GM18867 (cell line): Measurements from ENCODE around the gene EXOC3L2.

Source experiments
- ATAC-seq: cut with Tn5 transposase; IDR thresholded peaks from one replicate; pipeline ENCODE4 v1.9.1; 2021; ENCODE audit warnings: mild to moderate bottlenecking, moderate library complexity; ENCODE audit not compliant: unreplicated experiment

Gene EXOC3L2

GRCh38 chr19:45223879-45224278 lies 21.3 kb downstream of the EXOC3L2 start:
- no peak for ATAC-seq

DNA sequence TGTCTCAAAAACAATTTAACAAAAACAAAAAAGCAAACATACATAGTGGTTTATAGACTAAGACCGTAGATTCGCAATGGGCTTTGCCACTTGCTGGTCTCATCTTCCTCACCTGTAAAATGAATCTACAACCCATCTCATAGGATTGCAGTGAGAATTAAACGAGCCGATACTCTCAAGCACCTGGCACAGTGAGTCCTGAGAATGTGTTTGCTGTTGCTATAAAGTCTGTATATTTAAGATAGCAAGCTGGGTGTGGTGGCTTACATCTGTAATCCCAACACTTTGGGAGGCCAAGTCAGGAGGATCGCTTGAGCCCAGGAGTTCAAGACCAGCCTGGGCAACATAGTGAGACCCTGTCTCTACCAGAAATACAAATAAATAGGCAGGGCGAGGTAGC lies 22.5 kb downstream of the EXOC3L2 start:
- ATAC-seq: no peak

DNA sequence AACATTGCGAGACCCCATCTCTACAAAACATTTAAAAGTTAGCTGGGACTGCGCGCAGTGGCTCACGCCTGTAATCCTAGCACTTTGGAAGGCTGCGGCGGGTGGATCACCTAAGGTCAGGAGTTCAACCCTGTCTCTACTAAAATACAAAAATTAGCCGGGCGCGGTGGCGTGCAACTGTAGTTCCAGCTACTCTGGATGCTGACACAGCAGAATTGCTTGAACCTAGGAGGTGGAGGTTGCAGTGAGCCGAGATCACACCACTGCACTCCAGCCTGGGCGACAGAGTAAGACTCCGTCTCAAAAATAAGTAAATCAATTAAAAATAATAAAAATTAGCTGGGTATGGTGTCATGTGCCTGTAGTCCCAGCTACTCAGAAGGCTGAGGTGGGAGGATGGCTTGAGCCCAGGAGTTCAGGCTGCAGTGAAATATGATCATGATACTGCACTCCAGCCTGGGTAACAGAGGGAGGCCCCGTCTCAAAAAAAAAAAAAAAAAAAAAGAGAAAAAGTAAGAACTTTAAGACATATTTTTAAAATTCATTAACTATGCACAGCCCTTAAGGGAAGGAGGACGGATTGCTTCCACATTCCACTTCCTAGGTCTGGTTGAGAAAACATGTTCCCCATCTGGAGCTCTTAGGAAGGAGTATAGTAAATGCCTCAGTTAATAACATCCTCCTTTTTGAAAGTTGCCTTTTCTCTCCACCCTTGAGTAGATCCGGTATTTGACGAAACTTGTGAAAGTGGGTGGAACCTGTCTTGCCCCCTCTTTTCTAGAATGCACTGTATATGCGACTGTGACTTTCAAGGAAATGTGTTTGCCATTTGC lies 26.1 kb downstream of the EXOC3L2 start:
- no peak for ATAC-seq

- ATAC-seq: no peak
Observed at GRCh38 chr19:45218426-45218825, 26.8 kb downstream of the EXOC3L2 start.

DNA sequence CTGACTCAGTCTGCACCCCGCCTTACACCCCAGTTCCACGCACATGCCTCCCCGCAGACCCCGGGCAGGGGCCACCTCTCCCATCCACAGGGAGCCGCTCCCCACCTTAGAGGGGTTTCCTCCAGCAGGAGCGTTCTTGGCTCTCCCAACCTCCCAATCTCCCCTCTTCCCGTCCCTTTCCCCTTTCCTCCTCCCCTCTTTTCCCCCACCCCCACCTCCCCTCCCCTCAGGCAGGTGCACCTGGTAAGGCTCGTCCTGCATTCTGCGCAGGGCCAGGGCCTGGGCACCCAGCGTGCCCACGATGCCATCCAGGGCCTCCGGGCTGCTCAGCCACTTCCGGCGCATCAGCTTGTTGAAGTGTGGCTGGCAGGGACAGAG lies 27.3 kb downstream of the EXOC3L2 start:
- no peak for ATAC-seq

DNA sequence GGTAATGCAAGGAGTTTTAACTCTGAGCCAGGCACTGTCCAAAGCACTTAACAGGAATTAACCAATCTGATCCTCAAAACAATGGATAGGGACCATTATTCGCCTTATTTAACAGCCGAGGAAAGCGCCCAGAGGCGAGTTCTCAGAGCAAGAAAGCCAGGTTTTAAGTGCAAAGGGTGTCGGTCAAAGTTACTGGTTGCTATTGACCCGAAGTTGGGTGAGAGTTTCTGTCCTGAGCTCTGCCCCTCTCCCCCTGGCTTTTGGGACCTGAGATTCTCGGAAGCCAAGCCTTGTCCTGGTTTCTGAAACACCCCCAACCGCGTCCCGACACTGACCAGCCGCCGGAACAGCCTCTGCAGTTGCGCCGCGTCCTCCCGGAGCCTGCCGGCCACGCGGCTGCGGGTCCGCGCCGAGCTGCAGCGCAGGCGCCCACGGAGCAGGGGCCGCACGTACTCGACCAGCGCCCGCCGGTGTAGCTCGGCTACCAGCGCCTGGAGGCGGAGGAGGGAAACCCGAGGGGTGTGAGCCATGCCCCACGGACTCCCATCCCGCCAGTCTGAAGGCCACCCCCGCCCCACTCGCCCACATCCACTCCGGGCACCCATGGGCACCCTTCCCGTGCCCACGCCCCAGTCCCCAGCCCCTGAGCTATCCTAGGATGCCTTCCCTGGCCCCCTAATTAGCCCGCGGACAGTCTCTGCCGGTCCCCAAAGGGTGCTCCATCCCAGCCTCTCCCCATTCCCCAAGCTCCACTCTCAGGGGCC lies 27.8 kb downstream of the EXOC3L2 start:
- no peak for ATAC-seq

GRCh38 chr19:45216667-45217066 lies 28.5 kb downstream of the EXOC3L2 start:
- ATAC-seq: no peak

DNA sequence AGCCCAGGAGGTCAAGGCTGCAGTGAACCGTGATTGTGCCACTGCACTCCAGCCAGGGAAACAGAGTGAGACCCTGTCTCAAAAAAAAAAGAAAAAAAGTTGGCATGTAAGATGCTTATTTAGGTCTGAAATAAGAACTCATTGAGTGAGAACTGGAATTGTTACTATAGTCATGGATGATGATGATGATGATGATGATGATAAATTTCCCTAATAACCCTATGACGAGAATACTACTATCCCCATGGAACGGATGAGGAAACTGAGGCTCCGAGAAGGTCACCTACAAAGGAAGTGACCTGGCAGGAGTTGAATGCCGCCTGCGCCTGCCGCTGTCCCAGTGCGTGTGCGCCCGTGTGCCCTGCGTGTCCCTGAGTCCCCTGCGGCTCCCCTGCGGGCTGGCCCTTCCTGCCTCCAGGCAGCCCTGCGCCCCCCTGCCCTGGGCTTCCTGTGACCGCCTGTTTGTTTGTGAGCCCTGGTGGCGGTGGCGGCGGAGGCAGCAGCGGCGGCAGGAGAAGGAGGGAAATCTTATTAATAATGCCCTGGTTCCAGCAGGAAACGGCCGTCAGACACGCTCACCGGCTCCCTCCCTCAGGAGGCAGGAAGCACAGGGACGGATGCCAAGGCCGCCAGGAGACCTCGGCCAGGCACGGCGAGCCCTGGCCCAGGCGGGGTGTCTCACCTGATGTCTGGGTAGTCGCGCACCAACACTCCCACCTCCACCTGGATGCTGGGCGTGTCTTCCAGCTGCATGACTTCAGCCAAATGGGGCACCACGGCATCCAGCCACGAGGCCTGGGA lies 29.6 kb downstream of the EXOC3L2 start:
- ATAC-seq: no peak

DNA sequence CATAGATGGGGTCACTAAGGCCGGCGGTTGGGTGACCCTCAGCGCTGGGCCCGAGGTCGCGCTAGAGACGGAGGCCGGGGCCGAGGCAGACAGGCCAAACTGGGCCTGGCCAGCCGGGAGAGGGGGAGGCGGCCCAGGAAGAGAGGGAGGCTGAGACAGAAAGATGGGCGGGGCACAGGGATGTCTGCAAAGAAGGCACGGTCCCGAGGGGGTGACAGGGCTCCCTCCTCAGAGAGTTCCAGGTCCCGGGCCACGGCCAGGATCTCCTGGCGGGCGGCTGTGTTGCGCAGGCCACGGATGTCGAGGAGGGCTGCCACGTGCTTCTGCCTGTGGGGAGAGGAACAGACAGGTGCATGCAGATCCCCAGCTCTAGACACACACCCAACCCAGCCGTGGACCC lies 32.2 kb downstream of the EXOC3L2 start:
- ATAC-seq: no peak

- ATAC-seq: no peak
Observed at GRCh38 chr19:45211751-45212381, 33.3 kb downstream of the EXOC3L2 start.

DNA sequence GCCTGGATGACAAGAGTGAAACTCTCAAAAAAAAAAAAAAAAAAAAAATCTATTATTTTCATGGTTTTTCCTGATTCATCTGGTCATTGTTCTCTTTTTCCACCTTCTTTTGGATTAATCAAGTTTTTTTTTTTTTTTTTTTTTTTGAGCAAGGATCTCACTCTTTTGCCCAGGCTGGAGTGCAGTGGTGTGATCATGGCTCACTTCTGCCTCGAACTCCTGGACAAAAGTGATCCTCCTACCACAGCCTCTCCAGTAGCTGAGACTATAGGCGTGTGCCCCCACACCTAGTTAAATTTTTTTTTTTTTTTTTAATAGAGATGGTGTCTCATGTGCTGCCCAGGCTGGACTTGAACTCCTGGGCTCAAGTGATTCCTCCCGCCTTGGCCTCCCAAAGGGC lies 38.9 kb downstream of the EXOC3L2 start:
- ATAC-seq: no peak

DNA sequence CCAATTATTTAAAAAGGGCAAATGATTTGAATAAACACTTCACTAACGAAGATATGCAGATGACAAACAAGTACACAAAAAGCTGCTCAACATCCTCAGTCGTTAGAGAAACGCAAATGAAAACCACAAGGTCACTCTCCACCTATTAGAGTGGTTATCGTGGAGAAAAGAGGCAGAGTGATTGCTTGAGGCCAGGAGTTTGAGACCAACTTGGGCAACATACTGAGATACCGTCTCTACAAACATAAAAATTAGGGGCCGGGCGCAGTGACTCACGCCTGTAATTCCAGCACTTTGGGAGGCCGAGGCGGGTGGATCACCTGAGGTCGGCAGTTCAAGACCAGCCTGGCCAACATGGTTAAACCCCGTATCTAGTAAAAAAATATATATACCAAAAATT lies 39.4 kb downstream of the EXOC3L2 start:
- no peak for ATAC-seq

DNA sequence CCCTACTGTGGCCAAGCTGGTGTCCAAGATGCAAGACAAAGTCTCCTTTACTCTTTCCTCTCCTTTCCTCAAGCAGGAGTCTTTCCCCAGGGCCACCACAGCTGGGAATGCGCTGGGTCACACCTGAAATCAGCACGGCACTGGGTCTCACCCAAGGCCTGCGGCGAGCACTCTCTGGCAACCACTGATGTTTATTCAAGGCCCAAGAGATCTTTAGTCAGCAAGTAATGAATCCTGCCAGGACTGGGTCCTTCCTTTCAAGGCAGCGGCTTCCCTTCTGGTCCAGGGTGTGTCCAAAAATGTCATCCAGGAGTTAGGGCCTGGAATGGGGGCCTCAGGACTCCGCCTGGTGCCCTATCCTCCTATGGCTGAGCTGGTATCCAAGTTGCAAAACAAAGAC lies 42.6 kb downstream of the EXOC3L2 start:
- ATAC-seq: no peak

DNA sequence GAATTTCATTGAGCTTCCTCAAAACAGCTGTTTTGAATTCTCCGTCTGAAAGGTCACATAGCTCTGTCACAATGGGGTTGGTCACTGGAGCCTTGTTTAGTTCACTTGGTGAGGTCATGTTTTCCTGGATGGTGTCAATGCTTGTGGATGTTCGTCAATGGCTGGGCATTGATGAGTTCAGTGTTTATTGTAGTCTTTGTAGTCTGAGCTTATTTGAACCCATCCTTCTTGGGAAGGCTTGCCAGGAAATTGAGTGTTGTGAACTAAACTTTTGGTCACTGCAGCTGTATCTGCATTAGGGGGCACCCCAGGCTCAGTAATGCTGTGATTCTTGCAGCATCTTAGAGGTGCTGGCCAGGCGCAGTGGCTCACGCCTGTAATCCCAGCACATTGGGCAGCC lies 44.6 kb downstream of the EXOC3L2 start:
- ATAC-seq: no peak

GRCh38 chr19:45195764-45196163 lies 49.4 kb downstream of the EXOC3L2 start:
- ATAC-seq: no peak

- ATAC-seq: no peak
Observed at GRCh38 chr19:45191375-45191774, 53.8 kb downstream of the EXOC3L2 start.

- no peak for ATAC-seq
Observed at GRCh38 chr19:45189971-45190370, 55.2 kb downstream of the EXOC3L2 start.

GRCh38 chr19:45187421-45188100 lies 57.6 kb downstream of the EXOC3L2 start:
- no peak for ATAC-seq

- no peak for ATAC-seq
Observed at GRCh38 chr19:45186509-45187334, 58.5 kb downstream of the EXOC3L2 start.

- ATAC-seq: no peak
Observed at GRCh38 chr19:45184115-45184514, 61.1 kb downstream of the EXOC3L2 start.
